GM10266 (cell line): ENCODE data around the gene DIP2B.
A peak's percentile ranks its signal among the peaks of the same experiment; 100 is the strongest.
"Not testable (repeated sequence)": the region's sequence is repeated elsewhere in the genome, so short reads cannot be mapped to it uniquely, and the experiment has no call there.

ENCODE experiments used
- DNase-seq: peaks from one replicate; pipeline ENCODE4 v3.0.0; 2012; ENCODE audit errors: extremely low spot score
- CTCF ChIP-seq: IDR thresholded peaks from 2 replicates; pipeline ENCODE4 v1.5.1; 2012; ENCODE audit warnings: mild to moderate bottlenecking, low read depth; ENCODE audit not compliant: control insufficient read depth, insufficient read depth; ENCODE audit errors: missing control alignments

Gene DIP2B

GRCh38 chr12:50751948-50752721 lies 247.3 kb downstream of the DIP2B start:
- no peak for TF ChIP-seq CTCF
- DNase-seq, result peak; percentile 47

GRCh38 chr12:50753232-50753769 lies 248.5 kb downstream of the DIP2B start:
- no peak for TF ChIP-seq CTCF

DNA sequence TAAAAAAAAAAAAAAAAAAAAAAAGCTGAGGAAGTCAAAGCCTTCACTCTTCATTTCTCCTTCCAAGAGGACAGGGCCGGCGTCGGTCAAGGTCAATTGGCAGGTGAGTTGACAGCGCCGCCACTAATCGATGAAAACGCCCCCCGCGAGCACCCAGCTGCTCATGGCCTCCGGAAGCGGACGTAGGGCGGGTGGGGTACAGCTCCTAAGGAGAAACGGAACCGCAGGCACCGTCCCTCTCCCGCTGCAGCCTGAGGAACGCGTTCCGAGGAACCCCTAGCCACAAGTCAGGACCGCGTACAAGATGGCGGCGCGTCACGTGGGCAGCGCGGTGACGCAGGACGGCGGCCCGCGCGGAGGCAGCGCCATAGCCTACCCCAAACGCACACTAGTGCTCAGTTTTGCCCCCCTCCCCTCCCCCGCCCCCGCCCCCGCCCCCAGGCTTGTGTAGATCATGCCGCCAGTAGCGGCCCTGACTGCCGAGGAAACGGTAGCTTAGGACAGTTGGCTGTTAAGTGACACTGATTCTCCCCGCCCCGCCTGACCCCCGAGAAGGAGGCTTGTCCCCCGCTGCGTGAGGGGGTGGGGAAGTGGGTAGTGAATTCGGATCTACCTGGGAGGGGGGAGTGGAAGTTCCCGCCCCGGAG lies 259.0 kb downstream of the DIP2B start, which contains the start of gene ATF1:
Gene ATF1 (plus strand): TSS at position 463 of the 647 bp plus-strand sequence. CDS start 16,045 bp downstream, outside the sequence.
- DNase-seq, result peak; percentile 91

More at GRCh38 chr12:50753232-50753769, 248.5 kb downstream of the DIP2B start:
- DNase-seq, result no peak

GRCh38 chr12:50764286-50765094 lies 259.7 kb downstream of the DIP2B start:
- peak; percentile 83 for DNase-seq

More for the DNA sequence above, 259.0 kb downstream of the DIP2B start, which contains the start of gene ATF1:
- no peak for TF ChIP-seq CTCF

GRCh38 chr12:50765095-50765911 lies 260.5 kb downstream of the DIP2B start:
- DNase-seq, result peak; percentile 79
- peak; percentile 80 for TF ChIP-seq CTCF

More at GRCh38 chr12:50764286-50765094, 259.7 kb downstream of the DIP2B start:
- peak; percentile 15 for TF ChIP-seq CTCF

GRCh38 chr12:50768391-50768790 lies 263.6 kb downstream of the DIP2B start:
- no peak for DNase-seq

GRCh38 chr12:50768813-50769212 lies 264.0 kb downstream of the DIP2B start:
- DNase-seq, result not testable (repeated sequence)

More at GRCh38 chr12:50768391-50768790, 263.6 kb downstream of the DIP2B start:
- no peak for TF ChIP-seq CTCF
